Activated CD8-positive, alpha-beta memory T cell treated with anti-CD3 and anti-CD28 coated beads for 24 hours (primary cell): ENCODE results near the gene NCS1.

Experiments
- DNase-seq: peaks from one replicate; pipeline ENCODE4 v3.0.0-alpha.2; 2020

Gene NCS1

DNA sequence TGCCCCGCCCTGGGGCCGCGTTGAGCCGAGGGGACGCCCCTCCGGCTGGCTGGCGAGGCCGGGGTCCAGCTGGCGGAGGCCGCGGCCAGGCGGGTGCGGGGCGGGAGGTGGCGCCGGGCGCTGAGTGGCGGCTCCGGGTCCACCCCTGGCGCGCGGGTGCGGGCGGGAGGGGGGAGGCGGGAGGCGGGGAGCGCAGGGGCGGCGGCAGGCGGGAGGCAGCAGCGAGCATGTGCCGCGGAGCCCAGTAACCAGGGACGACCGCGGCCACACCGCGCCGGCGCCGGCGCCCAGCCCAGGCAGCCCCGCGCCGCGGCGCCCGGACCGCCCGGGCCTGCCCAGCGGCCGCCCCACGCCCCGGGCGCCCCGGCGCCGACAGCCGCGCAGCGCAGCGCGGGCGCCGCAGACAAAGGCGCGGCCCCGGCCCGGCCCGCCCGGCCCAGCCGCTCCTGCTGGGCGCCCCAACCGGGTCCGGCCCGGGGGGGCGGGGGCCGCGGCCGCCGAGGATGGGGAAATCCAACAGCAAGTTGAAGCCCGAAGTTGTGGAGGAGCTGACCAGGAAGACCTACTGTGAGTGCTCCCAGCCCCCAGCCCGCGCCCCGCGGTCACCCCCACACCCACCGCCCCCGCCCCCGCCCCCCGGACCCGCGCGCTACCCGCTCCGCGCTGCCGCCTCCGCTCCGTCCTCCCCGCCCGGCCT lies at the start of gene NCS1:
TSS of gene NCS1 (plus strand) at position 244 of the 697 bp plus-strand sequence. CDS start at position 504, 260 bp downstream.
- DNase-seq: peak; percentile 79

DNA sequence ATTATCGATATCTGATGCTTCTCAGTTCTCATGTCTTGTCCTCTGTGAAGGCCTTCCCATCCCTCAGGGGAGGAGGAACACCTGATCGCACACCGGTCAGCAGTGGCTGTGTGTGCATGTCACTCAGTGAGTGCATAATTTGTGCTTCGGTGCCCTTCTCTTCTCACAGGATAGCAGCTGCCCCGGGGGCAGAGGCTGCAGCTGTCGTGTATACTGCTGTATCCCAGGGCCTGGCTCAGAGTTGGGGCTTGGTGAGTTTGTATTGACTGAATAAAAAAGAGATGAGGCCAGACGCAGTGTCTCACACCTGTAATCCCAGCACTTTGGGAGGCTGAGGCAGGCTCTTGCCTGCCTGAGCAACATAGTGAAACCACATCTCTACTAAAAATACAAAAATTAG lies 49.7 kb upstream of the NCS1 start:
- no peak for DNase-seq

DNA sequence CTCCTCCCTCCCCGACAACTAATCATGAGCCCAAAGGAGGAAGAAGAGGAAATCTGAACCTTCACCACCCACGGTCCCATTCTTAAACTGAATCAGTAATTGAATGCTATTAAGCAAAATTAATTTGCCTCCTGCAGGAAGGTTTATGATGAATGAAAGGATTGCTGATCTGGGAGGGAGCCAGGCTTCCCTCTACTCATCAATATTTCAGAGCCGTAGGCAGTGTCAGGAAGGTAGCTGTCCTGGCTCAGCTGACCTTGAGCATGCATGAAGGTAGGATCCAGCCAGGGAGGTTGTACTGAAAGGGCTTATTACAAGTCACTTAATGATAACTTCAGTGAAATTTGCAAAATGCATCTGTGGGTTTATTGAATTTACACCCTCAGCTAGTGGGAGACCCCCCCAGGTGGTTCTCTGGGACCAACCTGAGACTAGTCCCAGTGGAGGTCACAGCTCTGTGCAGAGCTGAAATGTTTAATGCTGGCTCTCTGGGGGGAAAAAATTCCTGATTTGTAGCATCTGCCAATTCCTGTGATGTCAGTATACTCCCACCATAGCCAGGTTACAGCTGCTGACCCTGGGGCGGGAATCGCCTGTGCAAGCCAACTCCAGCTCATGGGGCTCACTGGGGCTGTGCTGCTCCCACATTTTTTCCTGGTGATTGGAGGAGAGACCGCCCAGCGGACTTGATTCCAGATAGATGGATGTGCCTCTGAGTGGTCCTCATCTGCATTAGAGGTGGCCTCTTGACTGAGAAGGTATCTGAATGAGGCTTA lies 47.9 kb upstream of the NCS1 start:
- DNase-seq: no peak

DNA sequence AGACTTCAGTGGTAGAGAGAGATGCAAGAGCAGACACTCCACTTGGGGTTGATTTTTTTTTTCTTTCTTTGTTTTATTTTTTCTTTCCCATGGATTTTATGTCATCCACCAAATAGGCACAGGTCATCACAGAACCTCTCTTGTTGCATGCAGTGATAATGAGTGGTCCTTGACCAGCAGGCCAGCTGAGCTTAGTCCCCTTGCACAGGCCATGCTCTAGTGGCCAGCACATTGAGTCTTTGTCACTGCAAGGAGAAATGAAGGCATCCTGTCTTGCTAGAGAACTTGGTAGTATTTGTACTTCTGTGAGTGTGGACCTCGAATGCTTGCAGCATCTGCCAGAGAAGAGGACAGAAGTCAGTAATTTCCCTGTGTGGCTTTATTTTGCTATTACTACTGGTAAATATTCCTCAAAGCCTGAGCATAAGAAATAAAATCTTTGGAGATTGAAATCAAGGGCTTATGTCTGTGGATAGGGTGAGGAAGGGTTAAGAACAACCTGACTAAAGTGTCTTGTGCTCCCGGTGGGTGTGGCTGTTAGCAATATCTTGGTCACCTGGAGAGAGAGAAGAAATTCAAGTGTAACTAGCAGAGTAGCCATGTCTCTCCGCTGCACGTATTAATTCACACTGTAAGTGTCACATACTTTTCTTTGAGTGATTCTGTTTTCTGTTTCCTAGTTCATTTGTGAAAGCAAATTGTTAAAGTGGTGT lies 45.3 kb upstream of the NCS1 start:
- no peak for DNase-seq

DNA sequence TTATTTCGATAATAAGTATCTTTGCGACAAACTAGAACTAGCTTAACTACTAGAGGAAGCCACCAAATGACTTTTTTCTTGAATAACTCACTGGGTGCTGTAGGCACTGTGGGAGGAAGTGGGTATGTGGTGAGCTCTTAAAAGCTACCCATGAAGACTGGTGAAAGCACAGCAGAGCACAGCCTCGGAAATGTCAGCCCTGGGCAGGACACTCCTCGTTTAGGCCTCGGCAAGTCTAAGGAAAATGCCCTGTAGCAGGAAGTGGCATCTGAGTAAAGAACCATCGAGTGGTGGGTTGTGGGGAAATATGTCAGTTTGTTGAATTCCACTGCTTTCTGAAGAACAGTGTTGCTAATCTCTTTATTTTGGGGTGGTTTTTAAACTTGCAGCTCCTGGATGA lies 44.0 kb upstream of the NCS1 start:
- peak; percentile 80 for DNase-seq

DNA sequence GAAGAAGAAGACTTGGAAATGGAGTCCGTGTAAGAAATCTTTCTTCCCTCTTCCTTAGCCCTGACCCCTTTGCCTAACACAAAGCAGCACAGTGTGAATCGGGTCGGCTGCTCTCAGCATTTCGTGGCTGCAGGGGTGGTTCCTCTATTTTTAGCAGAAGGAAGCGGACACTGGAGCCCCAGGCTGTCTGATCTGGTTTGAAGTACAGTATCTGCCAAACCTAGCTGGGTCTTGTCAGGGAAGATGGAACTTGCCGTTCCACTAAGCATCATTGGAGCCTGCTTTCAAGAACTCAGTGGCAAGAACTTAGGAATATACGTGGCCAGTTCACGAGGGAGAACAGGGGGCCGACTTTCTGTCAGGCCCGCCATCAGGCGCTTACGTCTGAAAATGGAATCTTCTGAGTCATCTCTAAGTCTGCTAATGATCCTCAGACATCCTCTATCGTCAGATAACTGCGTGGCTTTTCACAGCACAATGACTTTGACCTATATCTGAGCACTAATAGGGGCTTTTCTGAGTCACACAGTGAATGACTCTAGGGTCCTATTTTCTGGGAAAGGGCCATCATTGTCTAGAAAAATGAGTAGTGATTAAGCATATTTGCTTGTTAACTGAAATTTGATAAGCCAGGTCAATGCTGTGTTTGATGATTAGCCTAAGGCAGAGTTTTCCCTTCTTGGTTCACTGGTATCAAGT lies 43.3 kb upstream of the NCS1 start:
- DNase-seq: peak; percentile 84

DNA sequence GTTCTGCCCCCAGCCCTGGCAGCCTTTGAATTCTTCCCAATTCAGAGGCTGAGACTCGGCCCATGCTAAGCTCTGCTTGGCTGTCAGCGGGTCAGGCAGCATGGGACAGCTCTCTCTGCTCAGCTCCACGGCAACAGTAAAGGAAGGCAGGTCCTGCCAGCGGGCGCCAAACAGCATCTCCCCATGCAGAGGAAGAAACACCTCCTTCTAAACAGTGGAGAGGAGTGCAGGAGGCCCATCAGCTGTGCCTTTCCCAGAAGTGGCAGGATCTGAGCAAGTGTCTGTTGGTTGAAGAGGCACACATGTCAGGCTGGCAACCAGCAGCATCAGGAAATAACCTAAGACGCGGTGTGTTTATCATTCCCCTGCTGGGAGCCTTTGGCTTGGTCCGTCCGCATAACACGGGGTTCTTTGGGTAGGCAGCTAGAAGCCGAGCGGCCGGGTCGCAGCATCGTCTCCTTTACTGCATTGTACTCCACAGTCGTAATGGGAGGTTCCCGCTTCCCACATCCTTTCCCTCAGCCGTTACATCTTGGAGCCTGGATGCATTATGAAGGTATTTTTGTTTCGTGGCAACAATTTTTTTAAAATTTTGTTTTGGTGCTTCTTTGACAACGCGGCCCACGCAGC lies 42.7 kb upstream of the NCS1 start:
- peak; percentile 80 for DNase-seq

DNA sequence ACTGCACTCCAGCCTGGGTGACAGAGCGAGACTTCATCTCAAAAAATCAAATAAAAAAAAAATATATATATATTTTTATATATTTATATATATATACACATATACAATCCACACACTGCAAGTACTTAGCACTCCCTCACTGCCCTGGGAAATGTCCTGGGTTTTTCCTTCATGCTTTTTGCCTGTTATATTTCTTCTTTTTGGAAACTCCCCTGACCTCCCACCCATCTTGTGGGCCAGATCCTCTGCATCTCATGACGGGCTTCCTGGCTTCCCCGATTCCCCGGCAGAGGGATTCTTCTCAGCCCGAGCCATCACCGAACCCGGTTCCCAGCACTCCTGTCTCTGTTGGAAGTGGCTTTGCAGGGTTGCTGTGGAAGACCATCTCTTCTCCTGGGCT lies 39.5 kb upstream of the NCS1 start:
- no peak for DNase-seq

DNA sequence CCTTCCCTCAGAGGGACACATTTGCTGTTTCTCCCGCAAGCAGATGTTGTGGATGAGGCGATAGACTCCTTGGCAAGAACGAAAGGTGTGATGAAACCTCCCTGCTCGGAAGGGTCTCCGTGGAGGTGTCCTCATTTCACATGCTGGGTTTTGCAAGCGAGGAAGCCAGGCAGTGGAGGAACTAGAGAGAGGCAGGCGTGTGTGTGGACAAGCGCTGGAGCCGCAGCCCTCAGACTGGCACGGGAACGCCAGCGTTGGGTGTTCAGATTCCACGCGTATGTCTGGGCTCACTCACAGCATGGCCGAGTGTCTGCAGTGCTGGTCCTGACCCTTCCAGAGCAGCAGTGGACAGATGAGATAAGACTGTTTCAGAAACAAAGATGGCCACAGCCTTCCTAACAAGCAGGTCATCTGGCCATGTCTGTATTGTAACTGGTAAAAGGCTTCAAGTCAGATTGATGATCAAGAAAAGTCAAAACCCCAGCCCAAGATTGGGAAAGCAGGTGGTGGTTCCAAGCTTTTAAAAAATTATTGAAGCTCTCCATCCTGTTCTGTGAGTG lies 35.0 kb upstream of the NCS1 start:
- no peak for DNase-seq

DNA sequence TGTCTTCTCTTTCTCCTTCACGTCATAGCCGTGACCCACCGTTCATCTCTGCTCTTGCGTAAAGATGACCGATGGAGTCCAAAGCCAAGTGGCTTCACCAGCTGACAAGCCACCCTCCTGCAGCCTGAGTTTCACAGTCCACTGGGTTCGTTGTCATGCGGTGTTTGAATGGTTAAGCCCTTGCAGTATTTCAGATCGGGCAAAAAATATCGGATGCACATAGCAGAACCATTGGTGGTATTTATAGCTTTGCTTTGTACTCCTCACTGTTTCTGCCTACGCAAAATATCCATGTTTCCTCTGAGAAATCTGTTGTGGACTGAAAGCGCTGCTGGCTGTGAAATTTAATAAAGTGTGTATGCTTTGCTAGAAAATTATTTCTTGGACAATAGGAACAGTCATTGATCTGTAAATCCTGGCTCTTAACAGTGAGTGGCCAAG lies 34.5 kb upstream of the NCS1 start:
- DNase-seq: no peak

DNA sequence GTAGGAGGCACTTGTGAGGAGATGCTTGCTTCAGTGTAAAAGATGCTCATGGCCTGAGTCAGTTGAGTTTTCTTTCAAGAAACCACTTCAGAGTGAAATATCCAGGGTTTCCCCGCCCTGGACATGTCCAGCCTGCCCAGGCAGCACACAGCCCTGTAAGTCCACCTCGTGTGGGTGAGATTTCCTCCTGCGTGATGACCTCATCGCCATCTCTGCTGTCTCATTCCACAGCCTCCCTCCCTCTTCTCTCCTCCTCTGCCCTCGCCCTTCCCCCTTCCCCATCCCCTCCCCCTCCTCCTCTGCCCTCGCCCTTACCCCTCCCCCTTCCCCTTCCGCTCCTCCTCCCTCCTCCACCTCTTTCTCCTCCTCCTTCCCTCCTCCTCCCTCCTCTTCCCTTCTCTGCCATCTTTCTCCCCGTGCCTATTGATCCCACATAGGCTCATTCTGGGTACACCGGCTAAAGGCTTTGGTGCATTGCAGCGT lies 34.0 kb upstream of the NCS1 start:
- no peak for DNase-seq

DNA sequence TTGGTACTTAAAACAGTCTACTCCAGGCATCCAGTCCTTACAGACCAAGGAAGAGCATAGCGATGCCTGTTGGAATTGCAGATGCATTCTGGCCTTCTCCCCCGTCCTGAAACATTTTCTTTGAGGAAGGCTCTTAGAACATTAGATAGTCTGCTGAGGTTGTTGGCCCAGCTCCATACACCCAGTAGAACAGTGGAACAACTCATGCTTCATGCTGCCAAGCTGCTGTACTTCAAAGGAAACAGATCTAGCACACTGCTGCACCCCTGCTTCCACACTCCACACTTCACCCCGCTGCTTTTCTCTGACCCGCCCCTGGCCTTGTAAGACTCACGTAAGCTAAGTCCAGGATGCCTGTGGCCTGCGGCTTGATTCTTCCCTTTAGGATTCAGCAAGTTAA lies 33.4 kb upstream of the NCS1 start:
- no peak for DNase-seq

DNA sequence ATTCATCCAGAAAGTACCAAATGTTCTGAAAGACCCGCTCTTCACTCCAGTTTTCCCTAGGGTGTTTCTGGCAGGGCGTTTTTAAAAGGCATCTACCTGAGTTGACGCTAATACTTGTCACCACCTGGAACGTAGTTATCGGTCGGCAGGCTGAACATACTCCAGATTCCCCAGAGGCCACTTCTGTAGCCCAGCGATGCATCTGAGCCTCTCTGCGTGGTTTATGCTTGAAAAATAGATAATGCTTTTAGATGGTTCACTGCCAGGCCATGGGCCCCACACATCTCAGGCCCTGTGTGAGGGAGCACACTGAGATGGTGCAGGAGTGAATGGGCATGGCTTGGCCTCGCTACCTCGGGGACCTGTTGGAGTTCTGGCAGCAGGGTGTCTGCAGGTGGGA lies 33.0 kb upstream of the NCS1 start:
- DNase-seq: no peak

DNA sequence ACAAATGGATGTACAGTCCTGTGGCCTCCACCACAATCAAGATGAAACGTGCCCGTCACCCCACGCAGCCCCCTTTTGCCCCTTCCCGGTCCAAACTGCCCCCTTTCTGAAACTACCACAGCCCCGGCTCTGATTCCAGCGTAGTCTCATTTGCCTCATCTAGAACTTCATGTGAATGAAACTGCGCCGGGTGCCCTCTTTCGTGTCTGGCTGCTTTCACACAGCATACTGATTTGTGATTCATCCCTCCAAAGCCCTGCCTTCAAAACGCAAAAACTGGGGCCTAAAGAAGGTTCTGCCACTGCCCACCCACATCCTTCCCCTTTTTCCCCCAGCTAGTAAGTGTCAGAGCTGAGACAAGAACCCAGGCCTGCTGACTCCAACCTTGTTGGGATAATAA lies 31.5 kb upstream of the NCS1 start:
- DNase-seq: peak; percentile 78

DNA sequence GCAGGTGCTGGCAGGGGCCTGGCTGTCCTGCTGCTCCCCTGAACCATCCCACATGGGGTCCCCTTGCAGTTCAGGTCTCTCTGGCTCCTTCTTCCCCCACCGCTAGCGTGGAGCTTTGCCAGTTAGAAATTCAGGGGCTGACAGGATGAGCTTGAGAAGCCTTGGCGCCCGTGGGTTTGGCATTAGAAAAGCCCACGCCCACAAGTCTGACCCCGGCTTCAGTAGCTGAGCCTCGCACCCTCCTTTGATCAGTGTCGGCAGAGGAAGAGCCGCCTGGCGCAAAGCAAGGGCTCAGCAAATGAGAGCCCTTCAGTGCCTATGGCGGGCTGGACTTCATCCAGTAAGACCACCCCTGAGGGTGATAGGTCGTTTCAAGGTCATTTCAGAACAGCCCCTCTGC lies 30.1 kb upstream of the NCS1 start:
- DNase-seq: no peak

DNA sequence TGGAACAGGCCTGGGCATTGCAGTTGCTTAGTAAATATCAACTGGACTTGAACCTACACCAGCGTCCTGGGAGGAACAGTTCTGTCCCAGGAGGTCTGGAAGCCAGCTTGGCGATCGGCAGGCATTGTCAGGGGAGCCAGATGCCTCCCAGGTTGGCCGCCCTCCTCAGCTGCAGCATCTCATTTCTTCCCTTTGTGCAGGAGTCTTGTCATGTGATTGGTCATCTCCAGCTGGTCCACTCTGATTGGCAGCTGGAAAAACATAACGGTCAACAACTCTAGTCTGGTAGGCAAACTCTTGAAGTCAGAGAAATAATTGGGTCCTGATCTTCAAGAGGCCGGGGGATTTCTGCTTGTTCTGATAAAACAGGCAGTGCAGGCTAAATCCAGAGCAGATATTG lies 29.6 kb upstream of the NCS1 start:
- no peak for DNase-seq

DNA sequence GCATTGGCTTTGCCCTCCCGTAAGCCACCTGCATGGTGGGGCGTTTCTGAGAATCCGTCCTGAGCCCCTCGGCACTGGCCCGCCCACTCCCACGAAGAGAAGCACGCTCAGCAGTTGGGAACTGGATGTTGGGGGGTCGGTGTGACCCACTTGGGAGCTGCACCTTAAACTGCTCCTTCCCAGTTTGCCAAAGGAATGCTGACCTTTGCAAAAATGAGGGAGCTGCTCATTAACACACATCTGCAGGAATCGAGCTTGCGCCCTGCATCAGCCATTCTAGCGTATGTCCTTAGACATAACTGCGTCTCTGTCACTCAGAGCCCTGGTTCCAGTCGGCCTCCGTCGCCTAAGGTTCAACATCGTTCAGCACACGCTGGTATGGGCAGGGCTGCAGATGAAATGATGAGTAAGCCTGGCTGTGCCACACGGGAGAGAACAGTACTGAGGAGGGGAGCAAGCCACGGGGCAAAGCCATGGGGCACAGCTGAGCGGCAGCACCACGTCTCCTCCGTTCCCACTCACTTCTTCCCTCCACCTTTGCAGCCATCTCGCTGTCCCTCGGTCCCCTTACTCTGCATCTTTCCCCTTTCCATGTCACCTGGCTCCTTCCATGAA lies 28.8 kb upstream of the NCS1 start:
- DNase-seq: no peak

DNA sequence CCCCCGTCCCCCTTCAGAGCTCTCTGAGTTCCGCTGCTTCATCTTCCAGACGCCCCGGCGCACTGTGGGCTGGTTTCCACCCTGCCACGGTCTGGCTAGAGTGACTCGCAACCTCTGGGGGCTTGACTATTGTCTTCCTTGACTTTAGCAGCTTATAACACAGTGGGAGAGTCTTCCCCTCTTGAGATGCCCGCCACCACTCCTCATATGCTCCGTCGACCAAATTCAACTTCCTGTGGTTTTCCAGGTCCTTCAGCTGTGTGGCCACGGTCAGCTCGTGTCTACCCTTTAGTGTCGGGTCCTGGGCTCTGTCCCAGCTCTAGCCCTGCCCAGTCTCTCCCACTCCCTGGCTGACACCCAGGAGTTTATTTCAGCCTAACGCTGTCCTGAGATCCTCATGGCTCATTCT lies 28.2 kb upstream of the NCS1 start:
- DNase-seq: no peak

DNA sequence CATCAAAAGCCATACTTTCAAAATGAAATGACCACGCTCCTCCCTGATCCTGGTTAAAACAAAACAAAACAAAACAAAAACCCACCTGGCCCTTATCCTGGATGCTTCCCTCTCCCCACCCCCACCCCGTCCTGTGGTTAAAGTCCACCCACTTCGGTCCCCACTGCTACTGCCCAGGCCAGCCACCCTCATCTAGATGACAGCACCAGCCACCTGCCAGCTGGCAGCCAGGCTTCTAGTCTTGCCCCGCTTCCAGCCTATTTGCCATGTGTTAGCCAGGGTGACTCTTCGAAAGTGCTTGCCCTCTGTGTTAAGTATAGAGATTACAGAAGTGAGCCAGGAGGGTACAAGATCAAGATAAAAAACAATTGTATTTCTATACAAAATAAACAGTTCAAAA lies 27.5 kb upstream of the NCS1 start:
- DNase-seq: no peak

DNA sequence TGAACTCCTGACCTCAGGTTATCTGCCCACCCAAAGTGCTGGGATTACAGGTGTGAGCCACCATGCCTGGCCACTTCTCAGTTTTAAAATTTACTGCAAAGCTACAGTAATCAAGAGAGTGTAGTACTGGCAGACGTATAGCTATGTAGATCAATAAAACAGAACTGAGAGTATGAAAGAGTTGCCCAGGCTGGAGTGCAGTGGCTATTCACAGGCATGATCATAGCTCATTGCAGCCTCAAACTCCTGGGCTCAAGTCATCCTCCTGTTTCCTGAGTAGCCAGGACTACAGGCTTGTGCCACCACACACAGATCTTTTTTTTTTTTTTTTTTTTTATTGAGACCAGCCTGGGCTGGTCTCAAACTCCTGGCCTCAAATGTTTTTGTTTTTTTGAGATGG lies 26.5 kb upstream of the NCS1 start:
- no peak for DNase-seq

DNA sequence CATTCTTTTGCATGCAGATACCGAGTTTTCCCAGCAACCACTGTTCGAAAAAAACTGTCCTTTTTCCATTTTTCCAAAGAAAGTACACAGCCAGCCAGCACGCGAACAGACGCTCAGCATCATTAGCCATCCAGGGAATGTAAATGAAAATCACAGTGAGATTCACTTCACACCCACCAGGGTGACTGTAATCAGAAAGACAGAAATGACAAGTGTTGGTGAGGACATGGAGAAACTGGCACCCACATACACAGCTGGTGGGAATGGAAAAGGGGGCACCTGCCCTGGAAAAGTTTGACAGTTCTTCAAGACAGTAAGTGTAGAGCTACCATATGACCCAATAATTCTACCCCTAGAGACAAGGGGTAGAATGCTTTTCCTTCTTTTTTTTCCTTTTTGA lies 25.0 kb upstream of the NCS1 start:
- no peak for DNase-seq

DNA sequence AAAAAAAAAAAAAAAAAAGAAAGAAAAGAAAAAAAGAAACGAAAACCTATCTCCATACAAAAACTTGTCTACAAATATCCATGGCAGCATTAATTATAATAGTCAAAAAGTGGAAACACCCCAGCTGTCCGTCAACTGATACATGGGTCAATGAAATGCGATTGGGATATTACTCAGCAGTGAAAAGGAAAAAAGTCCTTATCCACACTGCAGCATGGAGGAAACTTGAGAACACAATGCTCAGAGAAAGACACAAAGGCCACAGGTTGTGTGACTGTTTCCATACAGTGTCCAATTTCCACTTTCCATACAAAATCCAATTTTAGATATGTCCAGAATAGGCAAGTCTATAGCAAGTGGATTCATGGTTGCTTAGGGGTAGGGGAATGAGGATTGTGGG lies 24.3 kb upstream of the NCS1 start:
- no peak for DNase-seq
